Eye (tissue), 1 donor: ENCODE results near the gene TNRC6A.
A peak's percentile ranks its signal among the peaks of the same experiment; 100 is the strongest.
"Not testable (repeated sequence)": the region's sequence is repeated elsewhere in the genome, so short reads cannot be mapped to it uniquely, and the experiment has no call there.

Experiments
- DNase-seq: peaks from one replicate; pipeline ENCODE4 v3.0.0-alpha.2; 2015

The TNRC6A gene

DNA sequence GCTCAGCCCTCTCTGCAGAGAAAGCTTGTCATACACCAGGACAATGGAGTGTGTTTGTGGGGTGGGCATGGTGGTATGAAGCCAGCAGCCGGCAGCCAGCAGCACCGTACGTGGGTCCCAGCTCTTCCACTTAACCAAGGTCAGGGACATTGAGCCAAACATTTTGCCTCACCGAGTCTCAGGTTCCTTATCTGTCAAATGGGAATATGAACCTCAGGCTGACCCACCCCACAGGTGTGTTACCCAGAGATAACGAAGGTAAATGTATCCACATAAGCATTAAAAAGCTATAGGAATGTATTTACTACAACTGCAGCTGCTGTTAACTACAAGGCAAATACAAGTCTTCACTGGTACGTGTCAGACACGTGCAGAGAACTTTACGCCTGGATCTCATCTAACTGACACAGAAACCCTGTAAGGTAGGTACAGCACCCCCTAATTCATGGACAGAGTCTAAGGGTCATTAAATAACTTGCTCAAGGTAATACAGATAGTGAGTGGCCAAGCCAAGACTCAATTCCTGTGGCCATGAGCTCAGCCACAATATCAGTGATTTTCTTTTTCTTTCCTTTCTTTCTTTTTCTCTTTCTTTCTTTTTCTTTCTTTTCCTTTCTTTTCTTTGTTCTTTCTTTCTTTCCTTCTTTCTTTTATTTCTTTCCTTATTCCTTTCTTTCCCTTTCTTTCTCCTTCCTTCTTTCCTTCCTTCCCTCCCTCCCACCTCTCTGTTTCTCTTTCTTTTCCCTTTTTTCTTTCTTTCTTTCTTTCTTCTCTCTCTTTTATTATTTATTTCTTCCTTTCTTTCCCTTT is 117.3 kb downstream of the TNRC6A start:
- DNase-seq: no peak

GRCh38 chr16:24847358-24847664 is 117.9 kb downstream of the TNRC6A start:
- no peak for DNase-seq

DNA sequence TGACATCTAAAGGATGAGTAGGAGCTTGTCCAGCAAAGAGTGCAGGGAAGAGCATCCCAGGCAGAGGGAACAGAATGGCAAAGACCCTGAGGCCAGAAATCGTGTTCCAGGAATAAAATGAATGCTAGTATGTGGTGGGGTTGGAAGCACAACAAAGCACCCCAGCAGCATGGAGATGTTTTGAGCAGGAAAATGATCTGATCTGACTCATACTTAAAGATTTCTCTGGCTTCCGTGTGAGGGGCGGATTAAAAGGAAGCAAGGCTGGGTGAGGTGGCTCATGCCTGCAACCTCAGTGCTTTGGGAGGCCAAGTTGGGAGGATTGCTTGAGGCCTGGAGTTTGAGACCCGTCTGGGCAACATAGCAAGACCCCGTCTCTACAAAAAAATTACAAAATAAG is 118.6 kb downstream of the TNRC6A start:
- no peak for DNase-seq

- no peak for DNase-seq
Observed at GRCh38 chr16:24849641-24850040, 120.2 kb downstream of the TNRC6A start.

DNA sequence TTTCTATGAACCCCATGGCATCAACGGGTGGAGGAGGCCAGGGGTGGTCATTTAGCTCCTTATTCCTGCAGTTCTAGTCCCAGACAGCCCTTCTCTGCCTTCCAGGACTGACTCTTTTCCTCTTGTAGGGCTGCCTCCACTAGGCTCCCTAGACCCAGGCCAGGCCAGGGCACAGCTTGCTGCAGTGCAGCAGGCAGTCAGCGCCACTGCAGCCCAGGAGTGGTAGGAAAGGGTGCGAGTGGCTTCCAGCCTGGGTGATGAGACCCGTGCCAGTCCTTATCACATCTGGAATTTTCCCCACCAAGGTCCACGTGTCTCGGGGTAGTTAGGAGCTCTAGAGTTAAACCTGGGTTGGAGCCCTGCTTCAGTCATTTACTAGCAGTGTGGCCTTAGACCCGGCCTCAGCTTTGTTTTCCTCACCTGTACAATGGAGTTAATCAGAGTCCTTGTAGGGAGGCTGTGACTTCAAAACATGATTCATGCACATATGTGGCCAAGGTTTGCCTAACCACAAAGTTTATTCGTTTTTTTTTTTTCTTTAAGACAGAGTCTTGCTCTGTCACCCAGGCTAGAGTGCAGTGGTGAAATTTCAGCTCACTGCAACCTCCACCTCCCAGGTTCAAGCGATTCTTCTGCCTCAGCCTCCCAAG is 121.0 kb downstream of the TNRC6A start:
- DNase-seq: no peak

DNA sequence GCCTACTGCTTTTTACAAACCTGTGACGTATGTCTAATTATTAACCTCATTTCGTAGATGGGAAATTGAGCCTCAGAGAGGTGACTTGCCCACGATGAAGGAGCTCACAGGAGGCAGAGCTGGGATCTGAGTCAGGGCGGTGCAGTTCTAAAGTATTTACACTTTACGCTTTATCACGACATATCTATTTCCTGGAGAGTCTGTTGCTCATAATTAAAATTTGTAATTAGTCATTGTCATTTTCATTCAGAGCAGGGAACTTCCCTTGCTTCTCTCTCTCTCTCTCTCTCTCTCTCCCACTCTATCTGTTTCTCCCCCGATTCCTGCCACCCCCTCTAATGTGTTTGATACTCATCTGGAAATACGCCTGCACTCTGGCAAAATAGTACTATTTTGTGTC is 122.2 kb downstream of the TNRC6A start:
- no peak for DNase-seq

DNA sequence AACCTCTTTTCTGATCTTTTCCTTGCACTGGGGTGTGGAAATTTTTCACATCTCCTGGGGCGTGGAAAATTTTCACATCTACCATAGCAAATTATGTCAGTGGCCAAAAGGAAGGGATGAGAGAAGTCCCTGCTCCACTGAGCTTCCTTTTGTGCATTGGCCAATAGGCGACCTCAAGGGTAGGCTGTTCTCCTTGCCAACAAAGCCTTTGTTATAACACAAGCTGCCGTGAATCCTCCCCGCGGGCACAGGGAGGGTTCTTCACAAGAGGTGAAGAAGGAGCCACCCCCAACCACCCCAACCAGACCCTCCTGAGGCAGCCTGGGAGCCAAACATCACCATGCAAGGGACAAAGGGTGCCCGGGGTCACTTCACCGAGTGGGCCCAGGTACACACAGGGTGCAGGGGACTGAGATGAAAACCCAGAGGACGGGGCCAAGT is 122.8 kb downstream of the TNRC6A start:
- no peak for DNase-seq

GRCh38 chr16:24853169-24853824 is 123.8 kb downstream of the TNRC6A start:
- DNase-seq: no peak

GRCh38 chr16:24853830-24854229 is 124.4 kb downstream of the TNRC6A start:
- peak; percentile 3 for DNase-seq

- DNase-seq: no peak
Observed at GRCh38 chr16:24854607-24855171, 125.2 kb downstream of the TNRC6A start.

DNA sequence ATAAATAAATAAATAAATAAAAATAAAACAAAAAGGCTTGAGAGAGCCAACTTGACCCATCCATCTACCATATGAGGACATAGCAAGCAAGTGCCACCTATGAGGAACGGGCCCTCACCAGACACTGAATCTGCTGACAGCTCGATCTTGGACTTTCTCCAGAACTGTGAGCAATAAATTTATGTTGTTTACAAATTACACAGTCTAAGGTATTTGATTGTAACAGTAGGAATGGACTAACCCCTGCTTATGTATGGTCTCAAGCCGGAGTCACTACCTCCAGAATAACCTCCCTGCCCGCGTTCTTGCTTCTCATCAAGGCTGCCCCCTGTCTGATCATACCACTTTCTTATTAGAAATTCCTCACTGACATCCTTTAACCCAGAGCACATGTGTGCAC is 126.2 kb downstream of the TNRC6A start:
- DNase-seq: no peak

DNA sequence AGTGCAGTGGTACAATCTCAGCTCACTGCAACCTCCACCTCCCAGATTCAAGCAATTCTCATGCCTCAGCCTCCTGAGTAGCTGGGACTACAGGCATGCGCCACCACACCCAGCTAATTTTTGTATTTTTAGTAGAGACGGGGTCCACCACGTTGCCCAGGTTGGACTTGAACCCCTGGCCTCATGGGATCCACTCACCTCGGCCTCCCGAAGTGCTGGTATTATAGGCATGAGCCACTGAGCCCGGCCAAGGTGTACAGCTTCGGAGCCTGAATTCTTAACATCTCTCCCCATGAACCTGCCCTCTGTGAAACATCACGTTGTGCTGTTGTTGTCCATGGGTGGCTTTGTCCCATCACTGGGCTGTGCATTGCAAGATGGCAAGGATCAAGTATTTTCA is 127.4 kb downstream of the TNRC6A start:
- not testable (repeated sequence) for DNase-seq

DNA sequence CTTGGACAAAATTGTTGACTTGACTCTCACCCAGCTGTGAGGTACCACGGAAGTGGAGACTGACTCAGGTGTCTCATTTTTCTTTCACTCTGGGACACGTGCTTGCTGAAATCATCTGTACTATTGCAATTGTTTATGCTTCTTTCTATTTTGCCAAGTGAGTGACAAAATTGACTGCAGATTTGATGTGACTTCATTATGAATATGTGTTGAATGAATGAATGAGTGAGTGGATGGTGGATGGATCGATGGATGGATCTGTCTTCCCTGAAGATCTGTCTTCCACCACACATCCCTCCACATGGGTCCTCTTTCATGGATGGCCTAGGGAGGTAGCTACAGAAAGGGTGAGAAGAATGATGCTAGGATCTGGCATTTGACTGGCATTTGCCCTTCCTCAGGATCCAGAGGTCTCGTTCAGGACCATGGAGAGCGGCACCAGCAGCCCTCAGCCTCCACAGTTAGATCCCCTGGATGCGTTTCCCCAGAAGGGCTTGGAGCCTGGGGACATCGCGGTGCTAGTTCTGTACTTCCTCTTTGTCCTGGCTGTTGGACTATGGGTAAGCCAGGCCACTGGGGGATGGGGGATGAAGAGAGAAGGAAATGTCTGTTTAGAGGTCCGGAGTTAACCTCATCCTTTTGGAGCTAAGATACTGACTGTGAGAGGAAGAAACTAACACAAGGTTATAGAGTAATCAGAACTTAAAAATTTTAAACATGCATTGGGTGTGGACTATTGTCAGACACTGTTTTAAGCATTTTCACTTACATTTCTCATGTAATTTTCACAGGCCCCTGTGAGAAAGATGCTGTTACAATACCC is 129.0 kb downstream of the TNRC6A start:
- DNase-seq: peak; percentile 80

DNA sequence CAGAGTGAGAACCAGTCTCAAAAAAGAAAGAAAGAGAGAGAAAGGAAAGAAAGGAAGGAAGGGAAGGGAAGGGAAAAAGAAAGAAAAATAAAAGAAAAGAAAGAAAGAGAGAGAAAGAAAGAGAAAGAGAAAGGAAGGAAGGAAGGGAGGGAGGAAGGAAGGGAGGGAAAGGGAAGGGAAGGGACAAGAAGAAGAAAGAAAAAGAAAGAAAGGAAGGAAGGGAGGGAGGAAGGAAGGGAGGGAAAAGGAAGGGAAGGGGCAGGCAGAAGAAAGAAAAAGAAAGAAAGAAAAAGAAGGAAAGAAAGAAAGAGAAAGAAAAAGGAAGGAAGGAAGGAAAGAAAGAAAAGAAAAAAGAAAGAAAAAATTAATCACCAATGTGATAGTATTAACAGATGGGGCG is 132.0 kb downstream of the TNRC6A start:
- no peak for DNase-seq

DNA sequence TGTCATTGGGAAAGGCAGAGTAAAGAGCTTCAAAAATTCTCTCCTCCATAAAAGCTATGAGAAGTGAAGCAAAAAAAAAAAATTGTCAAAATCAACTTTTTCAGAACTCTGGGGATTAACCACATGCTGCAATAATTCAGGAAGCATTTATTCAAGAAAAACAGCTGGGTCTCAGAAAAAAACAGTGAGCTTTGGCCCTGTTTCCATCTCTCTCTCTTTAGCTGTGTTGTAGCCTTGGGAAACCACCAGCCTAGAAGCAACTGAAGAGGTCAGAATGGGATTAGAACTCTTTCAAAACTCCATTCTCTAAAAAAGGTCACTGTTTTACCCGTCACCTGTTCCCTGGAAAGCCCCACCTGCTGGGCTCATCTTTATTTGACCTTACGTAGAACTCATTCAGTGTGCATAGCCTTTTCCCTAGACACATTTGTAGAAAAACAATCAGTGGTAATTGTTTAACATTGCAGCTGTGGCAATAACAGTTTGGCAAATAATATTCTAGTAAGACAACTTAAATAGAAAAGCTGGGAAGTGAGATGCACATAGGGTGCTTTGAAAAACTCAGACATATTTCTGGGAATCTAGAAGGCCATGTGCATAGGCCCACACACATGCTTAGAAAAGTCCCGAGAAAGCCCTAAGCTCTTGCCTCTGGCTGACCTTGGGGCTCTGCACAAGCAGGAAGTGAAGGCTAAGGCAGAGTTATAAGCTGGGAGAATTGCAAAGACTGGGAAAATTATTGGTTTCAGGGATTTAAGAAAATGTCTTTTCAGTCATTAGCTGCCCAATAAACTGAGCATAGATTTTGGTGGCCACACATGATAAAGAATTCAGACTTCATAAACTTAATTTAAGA is 134.4 kb downstream of the TNRC6A start:
- DNase-seq: no peak

DNA sequence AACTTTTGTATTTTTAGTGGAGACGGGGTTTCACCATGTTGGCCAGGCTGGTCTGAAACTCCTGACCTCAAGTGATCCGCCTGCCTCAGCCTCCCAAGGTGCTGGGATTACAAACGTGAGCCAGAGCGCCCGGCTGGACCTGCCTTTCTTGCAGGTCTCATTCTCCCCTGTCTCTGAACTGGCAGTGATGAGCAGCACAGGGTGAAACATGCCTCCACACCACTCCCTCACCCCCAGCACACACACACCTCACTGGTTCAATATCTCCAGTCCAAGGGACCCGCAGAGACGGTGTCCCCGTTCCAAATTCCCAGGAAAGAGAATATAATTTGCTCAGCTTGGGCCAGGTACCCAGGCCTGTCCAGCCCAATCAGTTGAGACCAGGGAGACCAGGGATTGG is 139.6 kb downstream of the TNRC6A start:
- DNase-seq: no peak

- no peak for DNase-seq
Observed at GRCh38 chr16:24871891-24872290, 142.4 kb downstream of the TNRC6A start.

GRCh38 chr16:24873028-24873427 is 143.6 kb downstream of the TNRC6A start:
- DNase-seq: no peak

DNA sequence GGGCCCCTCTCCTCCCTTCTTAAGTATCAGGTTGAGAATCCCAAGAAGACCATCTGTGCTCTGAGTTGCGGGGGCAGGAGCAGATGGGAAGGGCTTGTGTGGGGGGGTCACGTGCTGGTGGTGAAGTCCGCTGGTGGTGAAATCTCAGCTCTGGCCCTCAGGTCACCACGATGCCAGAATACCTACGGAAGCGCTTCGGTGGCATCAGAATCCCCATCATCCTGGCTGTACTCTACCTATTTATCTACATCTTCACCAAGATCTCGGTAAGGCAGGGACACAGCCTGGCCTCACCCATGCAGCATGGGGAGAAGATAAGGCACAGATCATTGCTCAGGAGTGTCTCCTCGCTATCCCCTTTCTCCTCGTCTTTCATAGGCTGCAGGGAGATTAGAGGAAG is 146.0 kb downstream of the TNRC6A start:
- no peak for DNase-seq
